GM21576 (cell line): ENCODE results near the gene HIRA.
"Not testable (repeated sequence)": the region's sequence is repeated elsewhere in the genome, so short reads cannot be mapped to it uniquely, and the experiment has no call there.

Source experiments
- ATAC-seq: cut with Tn5 transposase; IDR thresholded peaks from one replicate; pipeline ENCODE4 v1.9.1; 2021; ENCODE audit warnings: mild to moderate bottlenecking, moderate library complexity; ENCODE audit not compliant: unreplicated experiment

The HIRA gene

DNA sequence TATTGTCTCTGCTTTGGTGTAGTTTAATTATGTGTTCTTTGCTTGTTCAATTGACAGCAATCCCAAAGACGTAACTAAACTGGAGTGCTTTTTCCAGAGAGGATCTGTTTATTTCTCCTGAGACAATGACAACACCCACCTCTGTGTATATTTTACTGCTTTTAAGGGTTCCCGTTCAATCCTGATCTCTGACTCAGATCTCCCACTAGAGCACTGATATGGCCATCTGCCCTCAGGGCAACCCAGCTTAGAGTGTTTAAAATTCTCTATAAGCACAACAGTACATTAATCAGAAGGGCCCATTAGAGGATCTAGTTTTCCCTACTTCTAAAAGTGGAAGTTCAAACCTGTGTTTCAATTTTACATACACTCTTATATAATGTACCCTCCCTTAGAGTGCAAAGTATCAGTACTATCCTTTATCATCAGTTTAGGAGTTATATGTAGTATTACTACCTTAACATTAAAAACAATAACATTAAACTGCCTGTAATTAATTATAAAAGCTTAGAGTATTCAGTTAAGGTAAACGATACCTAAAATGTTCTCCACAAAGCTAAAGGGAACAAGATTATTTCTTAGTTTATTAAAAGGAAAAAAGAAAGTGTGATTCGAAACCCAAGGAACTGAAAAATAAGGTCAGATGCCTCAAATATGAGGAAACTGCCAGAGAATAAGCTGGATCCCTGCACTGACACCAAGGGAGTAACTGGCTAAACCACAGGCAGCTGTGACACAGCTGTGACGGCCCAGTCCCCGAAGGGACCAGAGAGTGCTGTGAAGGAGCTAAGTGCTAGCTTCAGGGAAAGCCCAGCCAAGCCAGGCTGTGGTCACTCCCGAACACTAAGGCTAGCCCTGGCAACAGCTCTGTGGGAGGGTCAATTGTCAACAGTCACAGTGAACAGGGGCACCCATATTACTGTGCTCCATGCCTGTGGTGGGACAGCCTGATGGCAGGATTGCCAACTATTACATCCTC is 32.2 kb upstream of the HIRA start:
- ATAC-seq = no peak

DNA sequence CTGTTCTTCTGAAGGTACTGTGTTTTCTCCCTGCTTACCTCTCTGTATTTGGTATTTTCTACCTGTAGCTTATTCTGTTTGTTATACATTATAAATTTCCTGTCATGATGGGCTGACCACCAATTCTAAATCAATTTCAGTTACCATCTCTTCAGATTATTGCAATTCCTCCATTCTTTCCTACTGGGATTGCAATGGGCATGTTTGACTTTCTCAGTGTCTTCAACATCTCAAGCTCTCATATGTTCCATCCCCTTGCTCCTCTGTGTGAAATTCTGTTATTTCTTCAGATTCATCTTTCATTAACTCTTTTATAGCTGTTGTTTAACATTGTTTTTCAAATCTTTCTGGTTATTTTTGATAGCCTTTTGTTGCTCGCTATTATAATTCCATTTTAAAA is 31.5 kb upstream of the HIRA start:
- no peak for ATAC-seq

DNA sequence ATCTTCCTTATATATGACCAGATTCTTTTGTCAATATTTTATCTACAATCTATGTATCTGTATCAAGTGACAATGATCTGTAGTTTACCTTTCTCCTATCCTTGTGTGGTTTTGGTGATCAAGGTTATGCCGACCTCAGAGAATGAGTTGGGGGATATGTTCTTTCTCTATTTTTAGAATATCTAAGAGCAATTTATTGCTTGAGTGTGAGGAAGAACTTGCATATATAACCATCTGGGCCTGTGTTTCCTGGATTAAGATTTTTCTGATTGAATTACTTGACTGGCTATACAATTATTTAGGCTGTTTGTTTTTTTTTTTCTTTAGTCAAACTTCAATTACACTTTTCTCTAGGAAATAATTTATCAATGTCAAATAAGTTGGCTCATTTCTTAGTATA is 30.0 kb upstream of the HIRA start:
- ATAC-seq = no peak

DNA sequence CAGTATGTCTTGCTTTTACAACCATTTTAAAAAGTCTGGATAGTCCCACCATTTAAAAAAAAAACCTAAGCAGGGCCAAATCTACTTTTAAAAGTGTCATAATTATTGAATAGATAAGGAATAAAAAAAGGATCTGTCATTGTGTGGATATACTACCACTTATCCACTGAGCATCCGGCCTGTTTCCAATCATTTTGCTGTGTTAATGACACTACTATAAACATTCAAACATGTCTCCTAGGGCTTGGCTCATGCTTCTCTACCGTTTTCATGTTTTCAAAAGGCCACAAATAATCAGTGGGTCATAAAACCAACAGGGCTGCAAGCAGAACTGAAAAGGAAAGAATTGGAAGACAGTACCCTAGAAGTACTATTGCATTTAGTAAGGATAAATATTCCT is 28.5 kb upstream of the HIRA start:
- ATAC-seq = no peak

DNA sequence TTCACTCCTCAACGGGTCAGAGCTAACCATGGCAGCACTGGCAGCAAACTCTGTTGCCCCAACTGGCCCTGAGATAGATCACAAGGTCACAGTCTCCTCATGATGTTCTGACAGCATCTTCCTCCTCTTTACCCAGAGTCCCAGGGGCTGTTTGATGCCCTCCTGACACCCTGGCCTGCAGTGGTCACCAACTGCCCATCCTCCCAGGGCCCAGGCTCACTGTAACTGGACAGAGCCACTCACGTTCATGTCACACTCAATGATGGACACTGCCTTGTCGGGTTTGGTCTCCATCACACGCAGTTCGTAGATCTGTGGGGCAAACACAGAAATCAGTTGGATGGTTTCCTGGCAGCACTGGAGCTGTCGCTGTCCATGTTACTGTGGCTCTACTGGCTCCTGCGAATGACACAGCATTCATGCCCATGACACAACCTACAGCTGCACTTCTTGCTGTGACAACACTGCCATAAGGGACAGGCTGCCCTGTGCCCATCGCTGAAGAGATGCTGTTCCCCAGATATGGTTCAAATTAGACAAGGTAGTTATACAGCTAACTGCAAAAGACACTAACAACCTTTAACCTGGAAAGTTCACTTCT is 26.4 kb upstream of the HIRA start:
- ATAC-seq = no peak

DNA sequence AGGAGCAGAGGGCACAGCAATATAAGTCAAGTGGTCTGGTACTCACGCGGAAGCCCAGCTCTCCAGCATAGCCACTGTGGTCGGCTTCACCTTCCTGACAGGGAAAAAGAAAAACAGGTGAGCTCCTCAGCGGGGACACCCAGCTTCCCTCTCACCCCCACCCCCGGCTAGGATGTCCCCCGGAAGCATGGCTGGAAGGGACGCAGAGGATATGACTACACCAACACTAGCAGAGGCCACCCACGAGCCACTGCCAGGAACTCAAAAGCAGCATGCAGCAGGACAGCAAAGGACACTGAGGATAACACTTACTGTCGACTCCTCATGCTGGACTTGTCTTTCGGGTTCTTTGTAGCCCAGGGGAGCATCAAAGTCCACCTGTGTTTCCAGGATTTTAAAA is 25.0 kb upstream of the HIRA start:
- no peak for ATAC-seq

DNA sequence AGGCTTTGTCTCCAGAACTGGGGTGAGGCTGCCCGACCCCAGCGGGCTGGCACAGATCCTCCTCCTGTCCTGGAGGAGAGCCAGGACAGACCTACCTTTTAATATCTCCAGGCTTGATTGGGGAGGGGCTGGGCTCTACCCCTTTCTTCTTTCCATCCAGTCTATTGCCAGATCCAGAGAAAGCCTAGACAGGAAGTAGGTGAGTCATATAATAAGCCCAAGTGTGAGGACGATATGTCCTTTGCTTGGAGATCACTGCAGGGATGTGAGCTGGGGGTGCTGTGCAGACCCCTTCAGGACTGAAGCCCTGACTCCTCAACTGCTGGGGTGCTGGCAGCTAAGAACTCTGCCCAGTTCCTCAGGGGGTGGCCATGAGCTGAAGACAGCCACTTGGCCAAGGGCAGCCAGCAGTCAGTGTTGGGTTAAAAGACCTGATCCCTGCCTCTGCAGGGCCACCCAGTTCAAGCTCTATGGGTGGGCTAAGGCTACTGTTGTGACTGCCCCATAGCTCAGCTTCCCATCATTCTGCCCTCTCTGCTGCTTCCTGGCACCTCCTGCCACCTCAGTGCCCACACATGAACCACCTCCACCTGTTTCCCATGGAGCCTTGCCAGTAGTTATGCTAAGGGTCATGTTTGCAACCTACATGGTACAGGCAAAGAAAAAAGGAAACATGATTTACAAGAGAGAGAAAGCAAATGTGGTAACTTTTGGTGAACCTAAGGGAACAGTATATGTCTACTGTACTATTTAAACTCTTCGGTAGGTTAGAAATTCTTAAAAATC is 24.2 kb upstream of the HIRA start:
- no peak for ATAC-seq

DNA sequence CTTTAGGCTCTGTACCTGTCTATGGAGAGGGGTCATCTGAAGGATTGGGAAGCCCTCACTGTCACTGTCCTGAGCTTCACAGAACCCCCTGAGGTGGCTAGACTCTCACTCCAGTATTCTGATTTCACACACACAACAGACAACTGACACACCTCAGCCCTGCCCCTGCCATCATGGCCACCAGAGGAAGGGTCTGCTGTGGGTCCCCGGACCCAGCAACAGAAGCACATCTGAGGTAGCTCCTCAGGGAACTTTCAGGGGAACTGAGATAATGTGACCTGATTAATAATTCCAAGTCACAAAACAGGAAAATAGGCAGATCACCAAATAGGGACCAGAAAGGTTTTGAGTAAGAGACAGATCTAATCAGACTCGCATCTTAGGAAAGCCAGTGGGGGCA is 23.5 kb upstream of the HIRA start:
- ATAC-seq = no peak

DNA sequence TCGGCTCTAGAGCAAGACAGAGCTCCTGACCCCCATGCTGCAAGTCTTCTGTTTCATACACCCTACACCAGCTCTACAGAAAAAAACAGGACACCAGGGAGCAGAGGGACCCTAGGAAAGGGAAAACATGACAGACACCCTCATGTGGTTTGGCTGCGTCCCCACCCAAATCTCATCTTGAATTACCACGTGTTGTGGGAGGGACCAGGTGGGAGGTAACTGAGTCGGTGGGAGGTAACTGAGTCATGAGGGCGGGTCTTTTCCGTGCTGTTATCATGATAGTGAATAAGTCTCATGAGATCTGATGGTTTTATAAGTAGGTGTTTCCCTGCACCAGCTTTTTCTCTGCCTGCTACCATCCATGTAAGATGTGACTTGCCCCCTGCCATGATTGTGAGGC is 22.6 kb upstream of the HIRA start:
- ATAC-seq = no peak

DNA sequence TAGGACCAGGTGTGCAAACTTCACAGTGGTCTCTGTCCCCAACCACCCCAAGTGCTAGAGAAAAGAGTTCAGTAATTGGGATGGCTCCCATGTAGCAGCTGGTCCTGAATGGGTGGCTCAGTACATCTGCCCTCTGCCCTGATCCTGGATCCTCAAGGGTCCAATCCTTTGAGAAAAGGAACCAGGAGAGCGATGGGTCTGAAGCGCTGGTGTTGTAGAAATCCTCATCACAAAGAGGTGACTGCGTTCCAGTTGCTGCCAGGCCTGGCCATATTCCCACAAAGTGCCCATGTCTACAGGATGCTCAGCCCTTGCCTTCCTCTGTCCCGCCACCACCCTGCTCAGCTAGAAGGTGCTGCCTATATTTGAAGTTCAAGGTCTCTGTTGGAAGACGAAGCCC is 22.2 kb upstream of the HIRA start:
- no peak for ATAC-seq

DNA sequence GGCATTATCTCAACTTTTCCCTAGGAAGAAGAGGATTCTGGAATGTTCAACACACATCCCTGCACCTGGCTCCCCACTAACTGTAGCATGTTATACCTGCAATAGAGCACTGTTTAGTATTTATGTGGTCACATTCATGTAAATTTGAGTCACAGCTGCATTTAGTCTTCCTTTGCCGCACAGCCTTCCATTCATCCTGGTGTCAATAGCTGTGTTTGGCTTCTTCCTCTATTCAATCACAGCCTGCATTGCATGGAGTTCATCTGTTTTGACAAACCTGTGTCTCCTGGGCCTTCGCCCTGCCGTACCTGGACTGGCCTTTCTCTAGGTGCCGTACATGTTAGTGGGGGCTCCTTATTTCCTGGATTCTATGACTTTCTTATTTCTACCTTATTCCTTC is 20.0 kb upstream of the HIRA start:
- ATAC-seq = no peak

DNA sequence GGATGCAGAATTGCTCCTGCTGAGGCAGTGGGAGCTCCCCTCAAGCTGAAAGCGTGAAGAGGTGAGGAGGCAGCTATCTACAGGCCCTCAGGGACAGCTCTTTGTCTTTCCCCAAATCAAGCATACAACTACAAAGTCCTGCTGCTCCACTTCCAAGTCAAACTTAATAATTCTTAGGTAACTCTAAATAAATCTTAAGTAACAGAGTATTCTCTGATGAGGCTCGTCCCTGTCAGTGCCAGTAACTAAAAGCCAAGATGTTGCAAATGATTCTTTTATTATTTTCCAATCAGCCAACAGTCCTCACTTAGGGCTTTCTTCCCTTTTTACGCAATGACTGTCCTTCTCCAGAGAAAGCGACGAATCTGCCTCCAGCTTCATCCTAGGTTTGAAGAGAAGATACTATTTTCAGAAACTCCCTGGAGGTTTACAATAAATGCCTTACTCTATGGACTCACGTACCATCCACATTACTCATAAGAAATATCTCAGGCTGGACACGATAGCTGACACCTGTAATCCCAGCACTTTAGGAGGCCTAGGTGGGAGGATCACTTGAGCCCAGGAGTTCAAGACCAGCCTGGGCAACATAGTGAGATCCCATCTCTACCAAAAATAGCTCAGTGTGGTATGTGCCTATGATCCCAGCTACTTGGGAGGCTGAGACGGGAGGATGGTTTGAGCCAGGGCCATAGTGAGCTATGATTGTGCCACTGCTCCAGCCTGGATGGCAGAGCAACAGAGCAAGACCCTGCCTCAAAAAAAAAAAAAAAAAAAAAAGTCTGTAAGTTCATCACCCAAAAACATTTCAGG is 19.0 kb upstream of the HIRA start:
- no peak for ATAC-seq

DNA sequence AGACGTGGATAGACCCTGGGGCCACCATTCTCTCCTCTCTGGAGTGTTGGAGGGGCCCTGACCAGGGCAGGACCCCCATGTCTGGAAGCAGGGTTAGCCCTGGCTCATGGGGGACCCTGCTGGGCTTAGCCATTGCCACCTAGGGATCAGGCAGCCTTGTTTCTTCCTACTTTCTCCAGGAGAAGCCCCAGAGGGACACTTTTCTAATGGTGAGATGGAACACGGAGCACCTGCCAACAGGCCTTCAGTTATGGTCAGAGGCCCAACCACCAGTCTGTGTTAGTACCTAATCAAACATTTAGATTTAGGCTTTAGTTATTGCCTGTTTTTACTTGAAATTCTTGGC is 17.9 kb upstream of the HIRA start:
- ATAC-seq = no peak

DNA sequence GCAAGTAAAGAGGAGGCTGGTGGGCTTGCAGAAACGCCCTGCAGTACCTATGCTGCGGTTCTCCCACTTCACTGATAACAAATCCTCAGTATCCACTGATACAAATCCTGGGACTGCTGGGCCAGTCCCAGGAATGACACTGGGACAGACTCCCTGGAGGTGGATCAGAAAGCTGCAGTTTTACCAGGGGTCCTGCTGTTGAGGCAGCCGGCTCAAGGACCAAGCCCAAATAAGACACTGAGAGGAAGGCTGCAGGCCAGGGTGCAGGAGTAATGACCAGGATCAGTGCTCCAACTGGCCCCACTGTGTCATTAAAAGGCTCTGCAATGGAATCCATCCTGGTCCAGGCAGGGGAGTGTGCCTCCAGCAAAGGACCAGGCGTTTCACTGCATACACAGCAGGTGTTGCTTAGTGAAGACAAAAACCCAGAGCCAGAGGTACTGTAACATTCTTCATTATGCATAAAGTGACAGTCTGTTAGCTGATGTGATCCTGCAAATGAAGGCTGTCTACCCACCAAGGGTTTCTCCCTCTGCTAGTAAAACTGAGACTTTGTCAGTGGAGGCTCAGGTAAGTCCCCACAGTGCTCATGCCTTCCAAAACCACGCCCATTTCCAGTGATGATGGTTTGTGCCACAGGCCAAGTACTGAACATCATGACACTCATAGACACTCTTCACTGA is 17.3 kb upstream of the HIRA start:
- ATAC-seq = no peak

DNA sequence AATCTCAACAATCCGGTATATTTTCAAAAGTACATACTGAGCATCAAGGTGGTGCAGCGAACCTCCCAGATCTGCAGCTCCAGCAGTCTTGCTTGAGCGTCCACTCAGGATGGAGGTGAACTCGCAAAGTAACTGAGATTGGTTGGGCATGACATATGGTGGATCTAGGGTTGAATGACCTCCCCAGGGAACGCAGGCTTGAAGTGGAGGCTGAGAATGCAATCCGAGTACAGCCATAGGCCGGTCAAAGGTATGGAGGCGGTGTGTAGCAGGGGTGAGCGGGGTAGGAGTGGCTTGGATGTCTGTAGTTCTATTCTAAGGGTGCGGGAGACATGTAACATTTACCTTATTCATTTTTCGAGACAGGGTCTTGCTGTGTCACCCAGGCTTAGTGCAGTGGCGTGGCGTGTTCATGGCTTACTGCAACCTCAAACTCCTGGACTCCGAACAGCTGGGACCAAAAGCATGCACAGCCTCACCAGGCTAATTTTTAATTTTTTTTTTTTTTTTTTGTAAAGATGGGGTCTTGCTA is 16.6 kb upstream of the HIRA start:
- no peak for ATAC-seq

DNA sequence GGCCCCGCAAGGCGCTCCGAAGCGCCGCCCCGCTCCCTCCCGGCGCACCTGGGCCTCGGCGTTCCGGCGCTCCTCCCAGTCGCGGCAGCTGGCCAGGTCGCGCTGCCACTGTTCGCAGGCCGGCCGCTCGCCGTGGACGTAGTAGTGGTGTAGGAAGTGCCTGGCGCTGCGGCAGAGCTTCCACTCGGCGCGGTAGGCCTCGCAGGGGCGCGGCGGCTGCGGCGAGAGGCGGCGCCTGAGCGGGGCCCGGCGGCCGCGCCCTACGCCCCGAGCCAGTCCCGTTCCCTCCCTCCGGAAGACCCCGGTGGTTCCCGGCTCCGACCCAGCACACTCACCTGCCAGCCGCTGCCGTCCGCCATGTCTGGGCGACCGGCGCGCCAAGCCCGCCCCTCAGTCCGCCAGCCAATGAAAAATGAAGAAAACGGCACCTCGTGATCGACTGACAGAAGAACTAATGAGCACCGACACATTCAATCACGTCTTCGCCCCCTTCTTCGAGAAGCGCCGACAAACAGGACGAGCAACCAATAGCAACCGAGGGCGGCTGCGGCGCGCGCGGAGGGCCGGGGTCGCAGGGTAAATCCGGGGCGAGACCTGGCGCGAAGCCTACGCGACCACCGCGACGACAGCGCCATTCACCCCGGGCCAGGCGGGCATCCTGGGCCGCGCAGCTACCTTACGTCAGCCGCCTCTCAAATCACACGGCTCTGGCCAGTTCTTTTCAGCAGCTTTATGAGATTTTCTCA is 16.0 kb upstream of the HIRA start, which contains the start of gene C22orf39:
Gene C22orf39, minus strand, starts transcription at position 382 of the 746 bp plus-strand sequence. Its CDS starts 23 bp downstream, at position 359.
- peak; percentile 73 for ATAC-seq

DNA sequence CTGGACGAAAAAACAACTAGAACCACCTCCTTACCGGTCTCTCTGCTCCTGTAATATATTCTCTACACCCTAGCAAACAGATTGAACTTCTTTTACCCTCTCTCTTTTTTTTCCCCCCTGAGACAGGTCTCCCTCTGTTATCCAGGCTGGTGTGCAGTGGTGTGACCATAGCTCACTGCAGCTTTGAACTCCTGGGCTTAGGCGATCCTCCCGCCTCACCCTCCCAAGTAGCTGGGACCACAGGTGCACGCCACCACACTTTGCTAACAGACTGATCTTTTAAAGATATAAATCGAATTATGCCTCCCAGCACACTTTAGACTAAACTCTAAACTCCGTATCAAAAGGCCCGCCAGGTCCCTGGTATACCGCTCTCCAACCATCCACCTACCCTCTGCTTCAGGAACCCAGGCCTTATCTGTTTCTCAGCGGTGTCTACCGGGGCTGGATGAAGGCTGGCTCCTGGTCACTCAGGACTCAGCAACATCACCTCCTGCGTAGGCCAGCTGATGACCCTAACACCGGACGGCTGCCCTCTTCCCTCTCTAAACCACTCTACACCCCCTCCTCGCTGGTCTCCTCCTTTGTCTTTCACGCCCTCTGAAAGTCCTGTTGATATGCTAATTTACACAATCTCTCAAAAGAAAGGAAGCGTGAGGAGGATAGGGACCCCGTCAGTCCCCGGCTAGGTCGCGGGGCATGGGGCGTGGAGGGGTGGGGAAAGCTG is 15.2 kb upstream of the HIRA start:
- ATAC-seq = no peak

DNA sequence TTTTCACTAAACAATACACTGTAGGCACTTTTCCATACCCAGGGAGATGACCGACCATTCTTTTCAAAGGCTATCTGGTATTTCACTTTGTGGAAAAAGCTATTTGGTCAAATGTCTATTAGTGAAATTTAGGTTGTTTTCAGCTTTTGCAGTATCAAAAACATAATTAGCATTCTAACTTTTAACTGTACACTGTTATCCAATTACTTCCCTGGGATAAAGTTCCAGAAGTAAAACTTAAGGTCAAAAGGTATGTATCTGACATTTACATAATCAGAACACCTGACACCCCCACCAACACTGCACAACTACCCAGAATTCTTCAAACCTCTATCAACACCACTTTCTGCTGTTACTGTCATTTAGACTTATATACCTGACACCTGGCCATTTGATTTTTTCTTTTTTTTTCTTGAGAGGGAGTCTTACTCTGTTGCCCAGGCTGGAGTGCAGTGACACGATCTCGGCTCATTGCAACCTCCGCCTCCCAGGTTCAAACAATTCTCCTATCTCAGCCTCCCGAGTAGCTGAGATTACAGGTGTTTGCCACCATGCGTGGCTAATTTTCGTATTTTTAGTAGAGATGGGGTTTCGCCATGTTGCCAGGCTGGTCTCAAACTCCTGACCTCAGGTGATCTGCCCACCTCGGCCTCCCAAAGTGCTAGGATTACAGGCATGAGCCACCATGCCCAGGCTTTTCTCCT is 13.9 kb upstream of the HIRA start:
- not testable (repeated sequence) for ATAC-seq
